Epithelial cell of alveolus of lung (primary cell): Measurements from ENCODE around the gene SYCP2. TPM values are rescaled to one million over a fixed set of nuclear protein-coding genes. Genes with fewer than 3 reads are reported as not detected.

Source experiments
- total RNA-seq: library from RNA; depleted of rRNA; stranded (reverse); fragments of >200 nt; gene quantifications from 2 replicates; pipeline ENCODE4 v1.2.1, GENCODE V29; 2015

The SYCP2 gene, protein sequence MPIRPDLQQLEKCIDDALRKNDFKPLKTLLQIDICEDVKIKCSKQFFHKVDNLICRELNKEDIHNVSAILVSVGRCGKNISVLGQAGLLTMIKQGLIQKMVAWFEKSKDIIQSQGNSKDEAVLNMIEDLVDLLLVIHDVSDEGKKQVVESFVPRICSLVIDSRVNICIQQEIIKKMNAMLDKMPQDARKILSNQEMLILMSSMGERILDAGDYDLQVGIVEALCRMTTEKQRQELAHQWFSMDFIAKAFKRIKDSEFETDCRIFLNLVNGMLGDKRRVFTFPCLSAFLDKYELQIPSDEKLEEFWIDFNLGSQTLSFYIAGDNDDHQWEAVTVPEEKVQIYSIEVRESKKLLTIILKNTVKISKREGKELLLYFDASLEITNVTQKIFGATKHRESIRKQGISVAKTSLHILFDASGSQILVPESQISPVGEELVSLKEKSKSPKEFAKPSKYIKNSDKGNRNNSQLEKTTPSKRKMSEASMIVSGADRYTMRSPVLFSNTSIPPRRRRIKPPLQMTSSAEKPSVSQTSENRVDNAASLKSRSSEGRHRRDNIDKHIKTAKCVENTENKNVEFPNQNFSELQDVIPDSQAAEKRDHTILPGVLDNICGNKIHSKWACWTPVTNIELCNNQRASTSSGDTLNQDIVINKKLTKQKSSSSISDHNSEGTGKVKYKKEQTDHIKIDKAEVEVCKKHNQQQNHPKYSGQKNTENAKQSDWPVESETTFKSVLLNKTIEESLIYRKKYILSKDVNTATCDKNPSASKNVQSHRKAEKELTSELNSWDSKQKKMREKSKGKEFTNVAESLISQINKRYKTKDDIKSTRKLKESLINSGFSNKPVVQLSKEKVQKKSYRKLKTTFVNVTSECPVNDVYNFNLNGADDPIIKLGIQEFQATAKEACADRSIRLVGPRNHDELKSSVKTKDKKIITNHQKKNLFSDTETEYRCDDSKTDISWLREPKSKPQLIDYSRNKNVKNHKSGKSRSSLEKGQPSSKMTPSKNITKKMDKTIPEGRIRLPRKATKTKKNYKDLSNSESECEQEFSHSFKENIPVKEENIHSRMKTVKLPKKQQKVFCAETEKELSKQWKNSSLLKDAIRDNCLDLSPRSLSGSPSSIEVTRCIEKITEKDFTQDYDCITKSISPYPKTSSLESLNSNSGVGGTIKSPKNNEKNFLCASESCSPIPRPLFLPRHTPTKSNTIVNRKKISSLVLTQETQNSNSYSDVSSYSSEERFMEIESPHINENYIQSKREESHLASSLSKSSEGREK (N-terminal part only)
- total RNA-seq: 0.08 and 0.52 TPM in 2 replicates

DNA sequence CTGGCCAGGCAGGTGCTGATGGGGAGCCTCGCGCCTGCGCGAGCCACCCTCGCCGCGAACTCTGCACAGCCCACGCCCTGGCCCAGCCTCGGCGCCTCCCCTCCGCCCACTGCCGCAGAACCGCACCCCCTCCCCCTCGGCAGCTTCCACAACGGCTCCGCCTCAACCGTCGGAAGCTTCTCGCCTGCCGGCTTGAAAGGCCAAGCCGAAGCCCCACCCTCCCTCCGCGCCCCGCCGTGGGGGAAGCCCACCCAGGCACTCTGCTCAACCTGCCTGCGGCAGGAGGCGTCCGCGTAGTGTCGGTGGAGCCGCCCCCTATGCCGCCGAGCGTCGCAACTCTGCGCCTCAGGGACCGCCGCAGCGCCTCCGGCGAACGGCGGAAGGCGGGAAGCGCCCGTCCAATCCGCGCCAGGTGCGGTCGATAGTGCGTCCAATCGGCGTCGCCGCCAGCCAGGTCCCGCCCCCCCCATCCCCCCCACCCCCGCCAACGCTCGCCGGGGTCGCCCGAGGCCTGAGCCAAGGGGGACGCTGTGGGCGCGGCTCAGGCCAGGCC lies at the start of gene SYCP2:
SYCP2 (minus strand) TSS at position 342 of the 553 bp plus-strand sequence. CDS start 11,224 bp downstream, outside the sequence.

DNA sequence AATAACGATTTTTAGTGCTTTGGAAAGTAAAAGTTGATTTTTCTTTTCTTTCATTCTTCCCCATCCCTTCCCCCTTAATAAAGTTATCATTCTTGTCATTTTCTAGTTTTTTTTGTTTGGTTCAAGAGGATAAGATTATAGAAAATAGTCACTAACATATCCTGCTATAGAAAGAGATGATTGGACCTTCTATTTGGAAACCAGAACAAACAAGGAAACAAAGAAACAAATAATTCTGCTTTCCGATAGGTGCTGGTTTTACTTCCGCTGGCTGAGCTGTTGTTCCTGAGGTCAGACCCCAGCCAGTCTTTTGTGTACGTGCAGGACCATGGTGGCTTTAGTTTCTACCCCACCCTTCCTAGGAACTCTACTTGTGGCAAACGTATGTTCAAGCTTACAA lies 24.7 kb upstream of the SYCP2 start, which contains the start of gene CDH26:
CDH26 (plus strand) TSS at position 301 of the 400 bp plus-strand sequence. CDS start 304 bp downstream, outside the sequence.

DNA sequence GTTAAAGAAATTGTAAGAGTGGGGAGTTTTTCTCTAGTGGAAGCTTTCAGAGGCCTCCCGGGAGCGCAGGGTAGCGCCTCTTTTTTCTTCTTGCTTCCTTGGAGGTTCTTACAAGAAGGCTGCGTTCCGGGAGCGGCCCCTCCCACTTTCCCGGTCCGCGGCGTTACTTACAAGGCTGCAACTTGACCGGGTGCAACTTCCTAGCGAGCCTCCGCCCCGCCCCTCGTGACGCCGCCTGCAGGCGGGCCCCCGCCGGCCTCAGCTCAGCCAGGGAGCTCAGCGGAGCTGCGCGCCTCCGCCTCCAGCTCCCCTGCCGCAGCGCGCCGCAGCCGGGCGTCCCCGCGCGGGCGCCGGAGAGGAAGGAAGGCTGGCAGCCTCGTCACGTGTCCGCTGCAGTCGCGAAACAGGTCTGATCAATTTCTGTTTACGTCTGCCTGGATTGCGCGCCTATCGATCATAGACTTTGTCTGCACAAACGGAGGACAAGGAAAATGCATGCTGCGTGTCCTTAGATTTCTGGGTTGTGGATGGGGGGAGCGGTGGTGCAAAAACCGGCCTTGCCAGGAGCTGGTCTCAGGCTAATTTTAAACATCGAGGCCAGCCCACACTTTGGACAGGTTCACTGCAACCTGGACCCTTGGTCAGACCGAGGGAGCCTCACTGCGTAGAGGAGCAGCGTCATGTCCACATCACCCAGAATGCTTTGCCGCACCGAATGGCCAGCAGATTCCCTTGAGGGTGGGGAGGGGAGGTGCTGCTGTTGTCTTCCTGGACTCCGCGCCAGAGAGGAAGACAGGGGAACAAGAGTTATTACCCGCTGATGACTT lies 6.9 kb upstream of the SYCP2 start, which contains the start of the genes FAM217B and PPP1R3D:
FAM217B (plus strand) TSS at position 261 of the 827 bp plus-strand sequence. CDS start 3,555 bp downstream, outside the sequence.
PPP1R3D (minus strand) TSS at position 177 of the 827 bp plus-strand sequence. CDS start 374 bp downstream, outside the sequence.

Other genes starting within 250 kb of the SYCP2 start
- gene PPP1R3D, start 6.7 kb upstream of the SYCP2 start, total RNA-seq: 4.1 and 5.8 TPM in 2 replicates
- 3.5 and 7.5 TPM in 2 replicates for gene FAM217B, start 6.8 kb upstream of the SYCP2 start, total RNA-seq
- gene CDH26, start 24.8 kb upstream of the SYCP2 start, total RNA-seq: not detected in 2 replicates